Stimulated activated CD8-positive, alpha-beta memory T cell treated with anti-CD3 and anti-CD28 coated beads, Interleukin-2, amount 100 ng/mL, for 1 hour (primary cell): ENCODE results near the gene MARCO.
"Not testable (repeated sequence)": the region's sequence is repeated elsewhere in the genome, so short reads cannot be mapped to it uniquely, and the experiment has no call there.

ENCODE experiments used
- DNase-seq, 2 donors: peaks; one replicate each; pipeline ENCODE4 v3.0.0-alpha.2; 2020; ENCODE audit warnings: low read depth in 2 of 2

Gene MARCO

GRCh38 chr2:118974103-118974993 is 32.4 kb downstream of the MARCO start:
- DNase-seq, result no peak

GRCh38 chr2:118975133-118975532 is 33.1 kb downstream of the MARCO start:
- no peak for DNase-seq

- no peak for DNase-seq
Measured at GRCh38 chr2:118978064-118978463, 36.1 kb downstream of the MARCO start.

- DNase-seq, result no peak
Measured at GRCh38 chr2:118979152-118979861, 37.3 kb downstream of the MARCO start.

GRCh38 chr2:118980022-118980421 is 38.0 kb downstream of the MARCO start:
- DNase-seq, result no peak

GRCh38 chr2:118980573-118980972 is 38.6 kb downstream of the MARCO start:
- DNase-seq, result no peak

- DNase-seq, result no peak
Measured at GRCh38 chr2:118981632-118982031, 39.6 kb downstream of the MARCO start.

GRCh38 chr2:118982039-118982438 is 40.0 kb downstream of the MARCO start:
- no peak for DNase-seq

- no peak for DNase-seq
Measured at GRCh38 chr2:118983133-118983532, 41.1 kb downstream of the MARCO start.

GRCh38 chr2:118983915-118984314 is 41.9 kb downstream of the MARCO start:
- no peak for DNase-seq

- DNase-seq, result no peak
Measured at GRCh38 chr2:118986738-118987137, 44.7 kb downstream of the MARCO start.

GRCh38 chr2:118987886-118988285 is 45.9 kb downstream of the MARCO start:
- no peak for DNase-seq

GRCh38 chr2:118988706-118989105 is 46.7 kb downstream of the MARCO start:
- DNase-seq, result no peak

GRCh38 chr2:118989481-118989880 is 47.5 kb downstream of the MARCO start:
- DNase-seq, result no peak

GRCh38 chr2:118990757-118991545 is 49.0 kb downstream of the MARCO start:
- no peak for DNase-seq

- DNase-seq, result no peak
Measured at GRCh38 chr2:118991554-118991953, 49.6 kb downstream of the MARCO start.

- peak in 1 of 2 donors; percentile 3 for DNase-seq
Measured at GRCh38 chr2:118992740-118993391, 50.9 kb downstream of the MARCO start.

- no peak for DNase-seq
Measured at GRCh38 chr2:118993392-118993752, 51.4 kb downstream of the MARCO start.

- no peak for DNase-seq
Measured at GRCh38 chr2:118994172-118994700, 52.2 kb downstream of the MARCO start.

- DNase-seq, result no peak
Measured at GRCh38 chr2:118994778-118995177, 52.8 kb downstream of the MARCO start.

- DNase-seq, result not testable (repeated sequence)
Measured at GRCh38 chr2:119003856-119004255, 61.9 kb downstream of the MARCO start.
